ENCODE measurements around the gene RGL3.

DNA sequence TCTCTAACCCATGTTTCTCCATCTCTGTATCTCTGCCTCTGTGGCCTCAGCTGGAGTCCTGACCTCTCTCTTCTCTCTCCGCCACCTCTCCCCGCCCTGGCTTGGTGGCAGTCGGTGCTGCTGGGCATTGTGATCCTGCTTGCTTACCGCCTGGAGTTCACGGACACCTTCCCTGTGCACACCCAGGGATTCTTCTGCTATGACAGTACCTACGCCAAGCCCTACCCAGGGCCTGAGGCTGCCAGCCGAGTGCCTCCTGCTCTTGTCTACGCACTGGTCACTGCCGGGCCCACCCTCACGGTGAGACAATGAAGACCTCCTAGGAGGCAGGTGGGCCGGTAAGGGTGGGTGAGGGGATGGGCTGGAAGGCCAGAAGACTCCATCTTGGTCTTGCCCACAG is 59.7 kb downstream of the RGL3 start:
- TF ChIP-seq SUZ12 (IDR thresholded peaks at IDR 0.05; ENCODE audit: unreplicated experiment) (no peak), MAX (IDR thresholded peaks at IDR 0.05; ENCODE audit: low read depth, low read length) (no peak), CTCF (IDR thresholded peaks at IDR 0.05 in 2 of 3, conservative IDR thresholded peaks at IDR 0.05 in 1 of 3; ENCODE audit: control insufficient read depth in 2 of 3, extremely low read depth in 1 of 3, insufficient read depth in 1 of 3, low read depth in 3 of 3, low read length in 3 of 3) (no peak), MXI1 (IDR thresholded peaks at IDR 0.05; ENCODE audit: low read depth, low read length) (no peak), ZNF274 (IDR thresholded peaks at IDR 0.05; ENCODE audit: insufficient read depth, insufficient read length) (no peak), SMC3 (IDR thresholded peaks at IDR 0.05; ENCODE audit: borderline replicate concordance, low read length) (no peak), TAF1 (IDR thresholded peaks at IDR 0.05; ENCODE audit: borderline replicate concordance, low read depth, low read length) (no peak), SP1 (IDR thresholded peaks at IDR 0.05; ENCODE audit: low read depth, low read length) (no peak)
- TF ChIP-seq, protein P1, sequence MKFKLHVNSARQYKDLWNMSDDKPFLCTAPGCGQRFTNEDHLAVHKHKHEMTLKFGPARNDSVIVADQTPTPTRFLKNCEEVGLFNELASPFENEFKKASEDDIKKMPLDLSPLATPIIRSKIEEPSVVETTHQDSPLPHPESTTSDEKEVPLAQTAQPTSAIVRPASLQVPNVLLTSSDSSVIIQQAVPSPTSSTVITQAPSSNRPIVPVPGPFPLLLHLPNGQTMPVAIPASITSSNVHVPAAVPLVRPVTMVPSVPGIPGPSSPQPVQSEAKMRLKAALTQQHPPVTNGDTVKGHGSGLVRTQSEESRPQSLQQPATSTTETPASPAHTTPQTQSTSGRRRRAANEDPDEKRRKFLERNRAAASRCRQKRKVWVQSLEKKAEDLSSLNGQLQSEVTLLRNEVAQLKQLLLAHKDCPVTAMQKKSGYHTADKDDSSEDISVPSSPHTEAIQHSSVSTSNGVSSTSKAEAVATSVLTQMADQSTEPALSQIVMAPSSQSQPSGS (IDR thresholded peaks at IDR 0.05; ENCODE audit: low read length): no peak

Measured in GM12878 (cell line).